NCI-H128 (cell line): Measurements from ENCODE around the gene GJA4.

Experiments used
- DNase-seq: peaks from one replicate; lab custom pipeline; 2025; ENCODE audit not compliant: unreplicated experiment; lab: John Stamatoyannopoulos, UW

The GJA4 gene

DNA sequence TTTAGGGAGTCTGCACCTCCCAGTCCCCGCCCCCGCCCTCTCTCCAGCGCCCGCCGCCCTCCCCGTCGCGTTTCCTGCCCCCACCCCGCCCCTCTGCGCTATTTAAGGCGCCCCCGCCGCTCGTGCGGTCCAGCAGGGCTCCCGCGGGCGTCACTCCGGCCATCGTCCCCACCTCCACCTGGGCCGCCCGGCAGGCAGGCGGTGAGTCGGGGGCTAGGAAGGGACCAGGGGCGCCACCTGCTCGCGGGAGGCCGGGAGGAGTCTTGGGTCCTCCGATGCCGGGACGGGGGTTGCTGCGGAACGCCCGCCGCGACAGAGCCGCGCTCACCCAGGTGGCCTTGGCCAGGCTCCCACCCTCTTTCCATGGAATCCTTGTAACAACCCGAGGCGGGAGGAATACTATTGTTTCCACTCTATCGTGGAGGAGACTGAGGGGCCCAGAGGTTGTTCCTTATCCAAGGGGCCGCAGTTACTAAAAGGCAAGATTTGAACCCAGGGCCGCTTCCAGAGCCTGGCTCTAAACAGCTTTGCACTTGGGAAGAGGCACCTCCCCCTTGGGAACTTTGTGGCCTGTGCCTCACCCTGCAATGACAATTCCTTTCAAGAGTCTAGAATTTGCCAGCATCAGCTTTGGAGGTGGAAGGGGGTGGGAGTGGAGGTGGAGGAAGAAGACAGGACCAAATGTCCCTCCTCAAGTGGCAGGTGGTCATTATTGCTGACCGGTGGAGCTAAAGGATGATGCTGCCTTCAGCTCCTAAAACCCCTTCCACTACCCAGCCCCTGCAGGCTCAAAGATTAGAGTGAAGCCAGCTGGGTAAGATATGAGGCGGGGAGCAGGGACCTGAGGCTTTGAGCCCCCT, at the start of gene GJA4:
Gene GJA4, plus strand, starts transcription at position 132 of the 860 bp plus-strand sequence. CDS start 1,215 bp downstream, outside the sequence.
- no peak for DNase-seq

DNA sequence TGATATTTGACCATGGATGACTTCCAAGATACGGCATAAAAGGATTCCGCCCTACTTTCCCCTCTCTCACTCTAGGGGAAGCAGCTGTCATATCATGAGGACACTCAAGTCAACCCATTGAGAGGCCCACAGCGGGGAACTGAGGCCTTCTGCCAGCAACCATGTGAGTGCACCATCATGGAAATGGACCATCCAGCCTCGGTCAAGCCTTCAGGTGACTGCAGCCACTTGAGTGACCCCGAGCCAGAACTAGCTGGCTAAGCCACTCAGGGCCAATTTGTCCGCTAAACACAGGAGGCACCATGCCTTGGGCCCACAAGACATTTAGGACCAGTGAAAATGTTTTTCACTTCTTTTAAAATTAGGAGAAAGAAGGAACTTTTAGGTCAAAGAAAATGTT, 49.0 kb upstream of the GJA4 start:
- no peak for DNase-seq

DNA sequence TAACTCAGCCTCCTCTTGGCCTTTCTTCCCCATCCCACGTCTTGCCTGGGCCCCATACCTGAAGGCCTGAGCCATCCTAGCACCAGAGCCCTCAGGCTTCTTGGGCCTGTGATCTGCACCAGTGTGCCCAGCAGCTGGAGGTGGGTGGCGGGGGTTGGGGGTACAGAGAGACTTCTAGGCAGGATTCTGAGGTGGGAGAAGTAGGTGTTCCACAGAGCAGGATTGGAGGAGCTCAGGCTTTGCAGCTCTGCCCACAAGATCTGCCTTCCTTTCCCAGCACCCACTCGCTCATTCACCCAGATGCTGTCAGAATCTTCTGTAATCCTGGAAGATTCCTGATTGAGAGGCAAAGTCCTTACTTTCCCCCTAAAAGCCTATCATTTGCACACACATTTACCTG, 47.9 kb upstream of the GJA4 start:
- no peak for DNase-seq

DNA sequence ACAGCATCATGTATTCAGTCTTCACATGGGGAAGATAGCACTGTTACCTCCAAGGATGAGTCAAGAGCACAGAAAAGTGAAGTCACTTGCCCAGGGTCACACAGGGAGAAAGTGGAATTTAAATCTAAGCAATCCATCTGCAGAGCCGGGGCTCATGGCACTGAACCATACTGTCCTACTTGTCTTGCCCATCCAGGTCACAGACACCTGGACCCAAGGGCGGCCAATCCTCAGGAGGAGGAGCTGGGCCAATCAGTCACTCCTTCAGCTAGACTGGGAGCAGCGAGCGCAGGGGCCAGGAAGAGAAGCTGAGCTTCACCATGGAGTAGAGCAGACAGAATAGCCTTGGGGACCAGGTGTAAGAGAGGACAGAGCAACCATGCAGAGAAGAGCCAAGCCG, 47.1 kb upstream of the GJA4 start:
- no peak for DNase-seq

DNA sequence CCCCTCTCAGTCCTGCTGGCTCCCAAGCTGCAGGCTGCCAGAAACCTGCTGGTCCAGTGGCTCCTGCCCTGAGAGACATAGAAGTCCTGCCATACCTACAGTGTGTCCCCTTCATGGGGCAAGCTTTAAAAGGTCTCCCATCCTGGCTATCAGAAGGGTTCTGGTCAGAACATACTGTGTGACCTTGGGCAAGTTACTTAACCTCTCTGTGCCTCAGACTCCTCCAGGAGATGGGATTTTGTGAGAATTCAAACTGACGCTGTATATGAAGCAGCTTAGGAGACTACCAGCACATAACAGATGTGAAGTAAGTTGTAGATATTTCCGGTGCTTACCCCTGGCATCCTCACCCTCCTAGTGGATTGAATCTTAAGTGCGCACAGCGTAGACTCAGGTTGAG, 46.7 kb upstream of the GJA4 start:
- no peak for DNase-seq

DNA sequence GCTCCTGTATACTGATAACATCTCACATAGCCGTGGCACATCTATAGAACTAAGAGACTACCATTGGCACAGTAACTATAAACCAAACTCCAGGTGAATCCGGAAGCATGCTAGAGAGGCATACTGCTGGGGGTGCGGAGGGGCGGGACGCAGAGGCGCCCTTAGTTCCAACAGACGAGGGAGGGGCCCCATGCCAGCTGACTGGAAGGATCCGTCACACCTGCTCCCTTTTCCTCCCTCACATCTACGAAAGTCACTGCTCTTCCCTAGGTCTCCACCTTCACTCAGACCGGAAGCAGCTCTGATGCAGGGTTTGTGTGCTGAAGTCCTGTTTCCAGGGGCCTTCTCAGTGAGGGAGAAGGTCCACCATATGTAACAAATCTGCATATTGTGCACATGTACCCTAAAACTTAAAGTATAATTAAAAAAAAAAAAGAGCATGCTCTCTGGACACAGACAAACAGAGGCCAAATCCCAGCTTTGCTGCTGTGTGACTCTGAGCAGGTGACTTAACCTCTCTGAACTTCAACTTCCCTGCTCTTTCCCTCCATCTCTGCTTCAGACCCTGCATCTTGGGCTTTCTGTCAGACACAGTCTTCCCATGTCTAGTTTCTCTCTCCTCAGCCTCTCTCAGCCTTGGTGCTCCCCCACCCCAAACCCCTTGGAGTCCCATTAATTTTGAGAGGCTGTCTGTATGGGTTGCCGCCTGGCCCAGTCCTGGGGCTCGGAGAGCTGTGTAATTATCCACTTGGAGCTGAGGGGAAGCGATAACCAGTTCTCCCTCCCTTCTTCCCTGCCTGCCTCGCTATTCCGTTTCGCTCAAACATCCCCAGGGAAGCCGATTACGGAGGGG, 45.8 kb upstream of the GJA4 start:
- no peak for DNase-seq

DNA sequence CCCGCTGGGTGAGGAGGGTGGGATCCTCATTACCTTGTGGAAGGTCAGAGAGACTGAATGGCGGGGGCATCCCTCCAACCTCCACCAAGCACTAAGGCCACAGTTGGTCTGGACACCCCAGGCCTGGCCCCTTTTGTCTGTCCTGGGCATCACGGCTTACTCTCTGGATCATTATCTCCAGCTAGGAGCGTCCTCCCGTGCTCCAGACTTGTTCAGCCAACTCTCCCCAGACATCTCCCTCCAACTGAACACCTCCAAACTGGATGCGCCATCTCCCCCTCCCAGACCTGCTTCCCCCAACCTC, 45.2 kb upstream of the GJA4 start:
- DNase-seq, result no peak

DNA sequence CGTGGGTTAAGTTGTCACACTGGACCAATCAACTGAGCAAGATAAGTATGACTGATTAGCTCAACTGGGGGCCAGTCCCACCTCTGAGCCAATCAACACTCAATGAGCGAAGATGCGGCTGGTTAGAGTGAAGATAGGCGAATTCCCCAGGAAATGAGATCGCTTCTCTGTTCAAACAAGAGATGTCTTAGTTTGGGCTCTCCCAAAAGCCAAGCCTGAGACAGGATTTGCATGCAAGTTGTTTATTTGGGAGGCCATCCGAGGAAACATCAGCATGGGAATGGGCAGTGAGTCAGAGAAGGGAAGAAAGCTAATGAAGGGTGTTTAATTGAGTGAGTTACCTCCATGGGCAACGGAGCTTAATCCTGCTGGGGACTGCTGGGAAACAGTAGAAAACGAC, 42.8 kb upstream of the GJA4 start:
- no peak for DNase-seq

DNA sequence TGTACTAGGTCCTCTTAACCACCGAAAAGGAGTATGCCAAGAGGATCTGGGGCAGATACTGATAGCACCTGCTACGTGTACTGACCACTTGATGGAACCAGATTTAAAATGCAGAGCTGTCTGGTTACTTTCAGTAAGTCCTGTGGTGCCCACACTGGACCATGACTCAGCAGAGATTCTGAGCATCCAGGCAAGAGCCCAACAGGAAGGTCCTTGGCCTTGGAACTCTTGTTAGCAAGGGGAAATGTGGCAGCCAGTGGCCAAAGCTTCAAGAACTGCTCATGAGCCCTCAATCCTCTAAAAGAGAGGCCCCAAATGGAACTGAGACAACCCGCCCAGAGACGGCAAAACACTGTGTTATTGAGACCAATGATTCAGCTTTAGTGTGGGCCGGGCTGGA, 42.2 kb upstream of the GJA4 start:
- no peak for DNase-seq

DNA sequence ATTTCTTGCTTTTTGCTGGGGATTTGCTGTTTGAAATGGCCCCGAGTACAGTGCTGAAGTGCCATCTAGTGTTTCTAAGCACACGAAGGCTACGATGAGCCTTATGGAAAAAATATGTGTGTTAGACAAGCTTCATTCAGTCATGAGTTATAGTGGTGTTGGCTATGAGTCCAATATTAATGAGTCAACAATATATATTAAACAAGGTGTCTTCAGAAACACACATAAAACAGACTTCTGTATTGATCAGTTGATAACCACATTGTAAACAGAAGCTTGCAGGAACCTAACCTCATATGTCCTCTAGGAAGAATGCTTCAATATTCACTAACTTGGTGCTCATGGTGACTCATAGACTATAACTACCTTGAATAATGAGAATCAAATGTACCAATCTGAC, 39.6 kb upstream of the GJA4 start:
- DNase-seq, result no peak

DNA sequence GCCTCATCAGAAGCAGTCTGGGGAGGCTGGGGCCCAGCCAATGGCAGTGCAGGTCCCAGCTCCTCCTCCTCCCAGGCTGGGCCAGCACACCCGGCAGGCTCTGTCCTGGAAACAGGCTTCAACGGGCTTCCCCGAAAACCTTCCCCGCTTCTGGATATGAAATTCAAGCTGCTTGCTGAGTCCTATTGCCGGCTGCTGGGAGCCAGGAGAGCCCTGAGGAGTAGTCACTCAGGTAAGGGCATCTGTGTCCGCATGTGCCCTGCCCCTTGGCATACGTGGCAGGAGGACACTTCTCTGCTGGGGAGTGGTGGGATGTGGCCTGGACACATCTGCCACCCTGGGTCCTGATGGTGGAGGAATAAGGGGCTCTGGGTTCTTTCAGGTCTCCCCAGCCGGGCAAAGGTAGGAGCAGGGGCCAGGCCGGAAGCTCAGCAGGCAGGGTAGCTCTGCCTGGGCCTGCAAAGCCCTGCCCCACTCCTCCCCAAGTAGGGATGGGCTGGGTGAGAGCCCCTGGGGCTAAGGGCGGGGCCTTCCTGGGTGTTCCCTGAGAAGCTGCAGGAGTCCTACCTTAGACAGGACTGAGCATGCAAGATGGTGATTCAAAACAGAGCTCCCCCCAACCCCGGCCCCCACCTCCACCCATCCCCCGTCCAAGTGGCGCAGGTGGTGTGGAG, 37.7 kb upstream of the GJA4 start, which contains the start of gene GJB5:
Gene GJB5, plus strand, starts transcription at position 84 of the 674 bp plus-strand sequence. CDS start 2,284 bp downstream, outside the sequence.
- no peak for DNase-seq

DNA sequence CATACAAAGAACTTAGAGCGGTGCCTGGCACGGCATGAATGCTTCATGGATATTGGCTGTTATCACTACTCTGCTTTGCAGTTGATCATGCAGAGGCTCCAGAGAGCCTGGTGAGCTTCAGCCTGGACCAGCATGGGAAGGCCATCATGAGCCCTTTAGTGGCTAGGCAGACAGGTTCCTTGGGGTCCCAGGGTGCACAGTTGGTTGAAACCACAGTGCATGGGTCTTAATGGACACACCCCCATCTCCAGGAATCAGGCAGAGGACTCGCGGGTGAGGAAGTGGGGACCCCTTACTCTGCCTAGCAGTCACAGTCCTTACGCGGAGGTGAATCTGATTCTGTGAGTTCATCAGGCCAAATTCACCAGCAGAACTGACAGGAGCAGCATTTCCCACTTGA, 36.8 kb upstream of the GJA4 start:
- no peak for DNase-seq

DNA sequence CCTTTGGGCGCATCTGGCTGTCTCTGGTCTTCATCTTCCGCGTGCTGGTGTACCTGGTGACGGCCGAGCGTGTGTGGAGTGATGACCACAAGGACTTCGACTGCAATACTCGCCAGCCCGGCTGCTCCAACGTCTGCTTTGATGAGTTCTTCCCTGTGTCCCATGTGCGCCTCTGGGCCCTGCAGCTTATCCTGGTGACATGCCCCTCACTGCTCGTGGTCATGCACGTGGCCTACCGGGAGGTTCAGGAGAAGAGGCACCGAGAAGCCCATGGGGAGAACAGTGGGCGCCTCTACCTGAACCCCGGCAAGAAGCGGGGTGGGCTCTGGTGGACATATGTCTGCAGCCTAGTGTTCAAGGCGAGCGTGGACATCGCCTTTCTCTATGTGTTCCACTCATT, 35.4 kb upstream of the GJA4 start:
- DNase-seq, result no peak

DNA sequence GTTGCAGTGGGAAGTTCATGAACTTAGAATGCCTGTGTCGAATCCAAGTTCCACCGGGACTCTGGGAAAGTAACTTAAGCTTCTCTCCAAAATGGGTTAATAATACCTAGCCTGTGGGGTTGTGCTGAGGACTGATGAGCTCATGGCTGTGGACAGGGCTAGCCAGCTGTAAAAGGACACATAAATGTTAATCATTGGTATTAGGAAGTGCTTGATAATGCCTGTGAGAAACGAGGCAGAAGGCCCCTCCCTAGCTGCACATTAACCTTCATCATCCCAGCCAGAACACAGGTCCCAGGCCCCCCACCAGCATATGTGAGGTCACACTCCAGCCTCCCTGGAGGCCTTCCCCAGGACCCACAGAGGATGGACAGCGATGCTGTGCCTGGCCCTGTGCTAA, 34.0 kb upstream of the GJA4 start:
- DNase-seq, result no peak

DNA sequence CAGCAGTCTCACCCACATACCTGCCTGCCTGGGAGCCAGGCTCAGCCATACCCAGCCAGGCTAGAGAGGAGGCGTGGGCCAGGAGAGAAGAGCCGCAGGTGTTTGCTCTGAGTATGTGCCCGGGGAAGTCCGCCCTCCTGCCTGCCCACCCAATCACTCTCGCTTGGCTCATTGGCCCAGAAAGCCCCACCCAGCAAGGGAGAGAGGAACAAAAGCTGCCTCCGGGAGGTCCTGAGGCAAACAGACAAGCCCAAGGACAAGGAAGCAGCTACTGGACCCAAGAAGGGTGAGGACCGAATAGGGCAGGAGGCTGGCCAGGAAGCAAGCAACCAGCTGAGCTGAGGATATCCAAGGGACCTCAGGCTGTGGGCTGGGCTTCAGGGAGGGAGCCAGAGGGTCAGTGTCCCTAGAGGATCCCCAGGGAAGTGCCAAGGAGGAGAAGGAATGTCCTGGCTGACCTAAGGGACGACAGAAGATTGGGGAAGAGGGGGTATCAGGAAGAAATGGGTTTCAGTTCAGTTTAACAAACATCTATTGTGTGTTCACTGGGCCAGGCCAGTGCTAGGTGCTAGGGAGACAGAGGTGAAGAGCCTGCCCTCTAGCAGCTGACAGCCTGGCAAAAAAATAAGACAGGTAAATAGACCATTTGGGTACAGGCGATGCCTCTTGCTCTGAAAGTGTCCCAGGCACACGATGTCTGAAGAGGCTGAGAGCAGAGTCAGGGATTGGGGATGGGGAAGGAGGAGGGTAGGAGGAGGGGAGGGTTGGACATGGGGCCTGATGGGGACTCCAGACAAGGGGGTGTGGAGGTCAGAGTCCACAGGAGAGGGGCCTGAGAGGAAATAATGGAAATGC, 33.1 kb upstream of the GJA4 start, which contains the start of gene GJB4:
Gene GJB4, plus strand, starts transcription at position 238 of the 855 bp plus-strand sequence. CDS start 1,515 bp downstream, outside the sequence.
- DNase-seq, result no peak

DNA sequence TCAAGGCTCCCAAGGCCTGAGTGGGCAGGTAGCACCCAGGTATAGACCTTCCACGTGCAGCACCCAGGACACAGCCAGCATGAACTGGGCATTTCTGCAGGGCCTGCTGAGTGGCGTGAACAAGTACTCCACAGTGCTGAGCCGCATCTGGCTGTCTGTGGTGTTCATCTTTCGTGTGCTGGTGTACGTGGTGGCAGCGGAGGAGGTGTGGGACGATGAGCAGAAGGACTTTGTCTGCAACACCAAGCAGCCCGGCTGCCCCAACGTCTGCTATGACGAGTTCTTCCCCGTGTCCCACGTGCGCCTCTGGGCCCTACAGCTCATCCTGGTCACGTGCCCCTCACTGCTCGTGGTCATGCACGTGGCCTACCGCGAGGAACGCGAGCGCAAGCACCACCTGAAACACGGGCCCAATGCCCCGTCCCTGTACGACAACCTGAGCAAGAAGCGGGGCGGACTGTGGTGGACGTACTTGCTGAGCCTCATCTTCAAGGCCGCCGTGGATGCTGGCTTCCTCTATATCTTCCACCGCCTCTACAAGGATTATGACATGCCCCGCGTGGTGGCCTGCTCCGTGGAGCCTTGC, 31.5 kb upstream of the GJA4 start:
- no peak for DNase-seq

DNA sequence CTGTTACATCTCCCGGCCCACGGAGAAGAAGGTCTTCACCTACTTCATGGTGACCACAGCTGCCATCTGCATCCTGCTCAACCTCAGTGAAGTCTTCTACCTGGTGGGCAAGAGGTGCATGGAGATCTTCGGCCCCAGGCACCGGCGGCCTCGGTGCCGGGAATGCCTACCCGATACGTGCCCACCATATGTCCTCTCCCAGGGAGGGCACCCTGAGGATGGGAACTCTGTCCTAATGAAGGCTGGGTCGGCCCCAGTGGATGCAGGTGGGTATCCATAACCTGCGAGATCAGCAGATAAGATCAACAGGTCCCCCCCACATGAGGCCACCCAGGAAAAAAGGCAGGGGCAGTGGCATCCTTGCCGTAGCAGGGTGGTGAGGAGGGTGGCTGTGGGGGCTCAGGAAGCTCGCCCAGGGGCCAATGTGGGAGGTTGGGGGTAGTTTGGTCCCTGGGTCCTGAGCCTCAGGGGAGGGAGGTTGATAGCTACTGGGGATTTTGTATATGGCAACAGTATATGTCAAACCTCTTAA, 31.0 kb upstream of the GJA4 start:
- no peak for DNase-seq

DNA sequence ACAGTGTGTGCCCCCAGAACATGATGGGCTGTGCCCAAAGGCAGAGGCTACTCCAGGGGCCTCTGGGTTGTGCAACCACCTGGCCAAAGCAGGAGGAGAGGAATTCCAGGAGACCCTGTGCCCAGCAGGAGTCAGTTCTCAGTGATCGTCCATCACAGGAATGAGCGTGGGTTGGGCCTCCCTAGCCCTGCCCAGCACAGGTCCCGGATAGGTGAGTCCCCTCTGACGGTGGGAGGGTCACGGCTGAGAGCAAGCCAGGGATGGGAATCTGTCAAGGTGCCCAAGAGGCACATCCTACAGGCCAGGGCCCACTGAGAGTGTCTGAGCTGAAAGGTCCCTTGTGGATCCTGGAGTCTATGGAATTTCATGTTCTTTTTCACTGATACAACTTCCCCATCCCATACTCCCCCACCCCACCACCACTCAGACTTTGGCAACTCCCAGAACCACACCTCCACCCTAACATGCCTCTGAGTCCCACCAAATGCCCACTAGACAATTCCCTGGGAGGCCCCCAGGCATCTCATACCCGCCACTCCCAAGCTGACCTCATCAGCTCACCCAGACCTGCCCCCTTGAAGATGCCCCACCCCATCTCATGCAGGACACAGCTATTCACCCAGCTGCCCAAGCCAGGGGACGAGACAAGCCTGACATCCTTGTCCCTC, 30.2 kb upstream of the GJA4 start:
- no peak for DNase-seq

DNA sequence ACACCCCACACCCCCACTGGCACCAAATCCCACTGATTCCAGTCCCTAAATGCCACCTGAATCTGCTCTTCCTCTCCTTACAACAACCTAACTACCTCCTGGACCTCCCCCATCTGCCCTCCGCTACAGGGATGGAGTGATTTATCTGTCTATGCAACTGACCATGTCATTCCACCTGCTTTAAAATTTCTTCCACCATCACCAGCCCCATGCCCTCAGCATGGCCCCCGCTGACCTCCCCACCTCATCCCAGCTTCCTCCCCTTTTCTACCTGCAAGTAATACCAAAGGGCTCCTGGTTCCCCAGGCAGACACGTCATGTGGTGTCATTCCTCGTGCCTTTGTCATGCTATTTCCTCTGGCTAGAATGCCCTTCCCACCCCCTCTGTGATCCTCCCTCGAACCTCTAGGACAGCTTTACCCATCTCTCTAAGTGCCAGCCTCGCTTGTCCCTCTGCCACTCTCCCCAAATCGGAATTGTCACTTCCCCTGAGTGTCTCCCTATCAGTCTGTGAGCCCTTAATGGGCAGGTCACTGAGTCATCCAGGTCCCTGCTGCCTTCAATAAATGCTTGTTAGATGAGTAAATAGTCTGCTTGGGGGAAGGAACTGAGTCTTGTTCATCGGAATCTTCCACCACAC, 29.5 kb upstream of the GJA4 start:
- DNase-seq, result no peak
